PC-9 (cell line): ENCODE results near the gene NPFFR1. TPM values are rescaled to one million over a fixed set of nuclear protein-coding genes. Genes with fewer than 3 reads are reported as not detected.
A peak's percentile ranks its signal among the peaks of the same experiment; 100 is the strongest.

Experiments
- BruUV-seq: library from RNA; stranded (reverse); fragments of 400-500 nt; replicated peaks from 2 replicates; lab custom pipeline; 2021; lab: Mats Ljungman, UMichigan
- CTCF ChIA-PET: fragments of 300-600 bp; sonication (Branson Sonifier 250); formaldehyde crosslinking; loops from one replicate; lab custom pipeline; 2022; ENCODE audit warnings: antibody characterized with exemption; lab: Charles Lee
- POLR2A ChIA-PET: fragments of 300-600 bp; sonication (Branson Sonifier 250); formaldehyde crosslinking; loops from one replicate; lab custom pipeline; 2022; ENCODE audit warnings: antibody characterized with exemption; ENCODE audit not compliant: unreplicated experiment; lab: Charles Lee
- DNase-seq, 2 experiments: peaks; one replicate each; pipeline versions ENCODE4 v3.0.0 to v3.0.0-alpha.2; 2015 to 2022; ENCODE audit warnings: mixed read lengths in 1 of 2
- H2AFZ ChIP-seq: fragments of 200-600 bp; sonication (generic); 2 replicates; pipeline ENCODE4 v1.8.1; 2017; ENCODE audit warnings: antibody characterized with exemption
- H3F3A ChIP-seq: fragments of 200-600 bp; sonication (generic); 2 replicates; pipeline ENCODE4 v1.8.1; 2017; ENCODE audit warnings: antibody characterized with exemption, mild to moderate bottlenecking, low read depth; ENCODE audit not compliant: insufficient read depth
- H3K27ac ChIP-seq: fragments of 200-600 bp; sonication (generic); 2 replicates; pipeline ENCODE4 v1.6.1; 2016; ENCODE audit warnings: mixed run types
- H3K27me3 ChIP-seq: fragments of 200-600 bp; sonication (generic); 2 replicates; pipeline ENCODE4 v1.6.1; 2016; ENCODE audit warnings: low read depth, mixed run types; ENCODE audit not compliant: insufficient read depth
- H3K36me3 ChIP-seq: fragments of 200-600 bp; sonication (generic); 2 replicates; pipeline ENCODE4 v1.6.1; 2016; ENCODE audit warnings: low read depth, mixed run types
- H3K4me1 ChIP-seq: fragments of 200-600 bp; sonication (generic); replicated peaks from 2 replicates; pipeline ENCODE4 v1.6.1; 2016; ENCODE audit warnings: mixed run types; ENCODE audit not compliant: insufficient read depth
- H3K4me2 ChIP-seq: fragments of 200-600 bp; sonication (generic); 2 replicates; pipeline ENCODE4 v1.6.1; 2017; ENCODE audit warnings: mixed run types
- H3K4me3 ChIP-seq: fragments of 200-600 bp; sonication (generic); 2 replicates; pipeline ENCODE4 v1.6.1; 2016; ENCODE audit warnings: mixed run types
- H3K79me2 ChIP-seq: fragments of 200-600 bp; sonication (generic); 2 replicates; pipeline ENCODE4 v1.6.1; 2017; ENCODE audit warnings: low read depth, mixed run types
- H3K9me2 ChIP-seq: fragments of 200-600 bp; sonication (generic); 2 replicates; pipeline ENCODE4 v1.8.1; 2017; ENCODE audit warnings: mild to moderate bottlenecking; ENCODE audit not compliant: insufficient read depth
- H3K9me3 ChIP-seq: fragments of 200-600 bp; sonication (generic); 2 replicates; pipeline ENCODE4 v1.8.1; 2016; ENCODE audit warnings: low read depth; ENCODE audit not compliant: insufficient read depth
- H4K20me1 ChIP-seq: fragments of 200-600 bp; sonication (generic); 2 replicates; pipeline ENCODE4 v1.8.1; 2017; ENCODE audit not compliant: insufficient read depth
- EZH2 ChIP-seq: fragments of 200-600 bp; sonication (generic); IDR thresholded peaks from 2 replicates; pipeline ENCODE4 v1.8.0; 2017; ENCODE audit warnings: antibody characterized with exemption, low read depth
- intact Hi-C: fragments of 100-400 bp; cut with micrococcal nuclease; formaldehyde crosslinking; loops from one replicate; pipeline ENCODE4 v1.10.0; 2022; ENCODE audit not compliant: unreplicated experiment
- total RNA-seq: library from RNA; stranded (reverse); gene quantifications from 2 replicates; pipeline ENCODE4 v1.2.3, GENCODE V29; 2021
- TF ChIP-seq, protein P1 (sequence below): fragments of 200-600 bp; sonication (generic); conservative IDR thresholded peaks from 2 replicates; pipeline ENCODE4 v1.6.1; 2017; ENCODE audit warnings: mixed run types, antibody characterized with exemption, mild to moderate bottlenecking, moderate library complexity

The NPFFR1 gene
- total RNA-seq, 1 experiment from 2014 or later = 0.09 TPM

DNA sequence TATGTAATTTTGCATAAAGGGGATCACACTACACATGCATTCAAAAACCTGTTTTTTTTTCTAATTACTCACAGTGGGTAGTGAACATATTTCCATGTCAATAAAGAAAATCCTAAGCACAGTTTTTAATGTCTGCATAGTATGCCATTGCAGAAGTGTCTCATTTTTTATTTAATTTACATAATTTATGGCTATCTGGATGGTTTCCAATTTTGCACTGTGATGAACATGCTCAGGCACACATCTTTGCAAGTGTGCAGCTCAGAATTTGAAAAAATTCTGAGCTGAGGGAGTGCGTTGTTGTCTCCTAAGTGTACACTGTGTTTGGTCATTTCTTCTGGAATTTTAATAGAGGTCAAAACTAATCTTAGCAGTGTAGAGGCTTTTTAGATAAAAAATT is 2.2 kb downstream of the NPFFR1 start:
- no peak overlapping the region for H3K4me2 ChIP-seq
- no peak overlapping the region for H2AFZ ChIP-seq
- H3K9me2 ChIP-seq = 0 out of 2 replicates have a peak, but pooled peaks cover 6% of the 10 kb centered on the region
- TF ChIP-seq EZH2 = no peak
- TF ChIP-seq, protein P1, sequence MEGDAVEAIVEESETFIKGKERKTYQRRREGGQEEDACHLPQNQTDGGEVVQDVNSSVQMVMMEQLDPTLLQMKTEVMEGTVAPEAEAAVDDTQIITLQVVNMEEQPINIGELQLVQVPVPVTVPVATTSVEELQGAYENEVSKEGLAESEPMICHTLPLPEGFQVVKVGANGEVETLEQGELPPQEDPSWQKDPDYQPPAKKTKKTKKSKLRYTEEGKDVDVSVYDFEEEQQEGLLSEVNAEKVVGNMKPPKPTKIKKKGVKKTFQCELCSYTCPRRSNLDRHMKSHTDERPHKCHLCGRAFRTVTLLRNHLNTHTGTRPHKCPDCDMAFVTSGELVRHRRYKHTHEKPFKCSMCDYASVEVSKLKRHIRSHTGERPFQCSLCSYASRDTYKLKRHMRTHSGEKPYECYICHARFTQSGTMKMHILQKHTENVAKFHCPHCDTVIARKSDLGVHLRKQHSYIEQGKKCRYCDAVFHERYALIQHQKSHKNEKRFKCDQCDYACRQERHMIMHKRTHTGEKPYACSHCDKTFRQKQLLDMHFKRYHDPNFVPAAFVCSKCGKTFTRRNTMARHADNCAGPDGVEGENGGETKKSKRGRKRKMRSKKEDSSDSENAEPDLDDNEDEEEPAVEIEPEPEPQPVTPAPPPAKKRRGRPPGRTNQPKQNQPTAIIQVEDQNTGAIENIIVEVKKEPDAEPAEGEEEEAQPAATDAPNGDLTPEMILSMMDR = no peak
- BruUV-seq = no TSS peak
- intact Hi-C loops = no loop called here
- ChIA-PET CTCF (no interaction called here), POLR2A (no interaction called here)
- H3K27me3 ChIP-seq = peaks cover 26% of the 10 kb centered on the region
- no peak overlapping the region for H3K27ac ChIP-seq
- H3F3A ChIP-seq = no peaks in the 10 kb centered on the region
- H3K4me1 ChIP-seq = no peaks in the 10 kb centered on the region
- H3K36me3 ChIP-seq = no peaks in the 10 kb centered on the region
- H4K20me1 ChIP-seq = no peaks in the 10 kb centered on the region
- no peak overlapping the region for H3K4me3 ChIP-seq
- no peaks in the 10 kb centered on the region for H3K9me3 ChIP-seq
- no peaks in the 10 kb centered on the region for H3K79me2 ChIP-seq
- no peak for DNase-seq

DNA sequence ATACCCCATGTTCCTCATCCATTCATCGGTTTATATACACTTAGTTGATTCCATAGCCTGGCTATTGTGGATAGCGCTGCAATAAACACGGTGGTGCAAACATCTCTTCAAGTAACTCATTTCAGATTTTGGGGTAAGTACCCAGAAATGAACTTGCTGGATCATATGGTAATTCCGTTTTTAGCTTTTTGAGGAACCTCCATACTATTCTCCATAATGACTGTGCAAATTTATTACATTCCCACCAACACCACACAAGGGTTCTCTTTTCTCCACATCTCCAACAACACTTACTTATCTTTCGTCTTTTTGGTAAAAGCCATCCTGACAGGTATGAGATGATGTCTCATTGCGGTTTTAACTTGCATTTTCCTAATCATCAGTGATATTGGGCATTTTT is 3.7 kb downstream of the NPFFR1 start:
- no TSS peak for BruUV-seq
- no peaks in the 10 kb centered on the region for H3K4me1 ChIP-seq
- intact Hi-C loops = no loop called here
- no peaks in the 10 kb centered on the region for H3K9me3 ChIP-seq
- ChIA-PET POLR2A (no interaction called here), CTCF (no interaction called here)
- H3K9me2 ChIP-seq = 0 out of 2 replicates have a peak, but pooled peaks cover 6% of the 10 kb centered on the region
- no peak overlapping the region for H3K4me2 ChIP-seq
- H3K27me3 ChIP-seq = peaks cover 26% of the 10 kb centered on the region
- TF ChIP-seq, protein P1 = no peak
- no peak for TF ChIP-seq EZH2
- no peak overlapping the region for H2AFZ ChIP-seq
- H4K20me1 ChIP-seq = no peaks in the 10 kb centered on the region
- no peaks in the 10 kb centered on the region for H3K36me3 ChIP-seq
- H3K79me2 ChIP-seq = no peaks in the 10 kb centered on the region
- H3F3A ChIP-seq = no peaks in the 10 kb centered on the region
- H3K27ac ChIP-seq = no peak overlapping the region
- no peak for DNase-seq
- no peak overlapping the region for H3K4me3 ChIP-seq

DNA sequence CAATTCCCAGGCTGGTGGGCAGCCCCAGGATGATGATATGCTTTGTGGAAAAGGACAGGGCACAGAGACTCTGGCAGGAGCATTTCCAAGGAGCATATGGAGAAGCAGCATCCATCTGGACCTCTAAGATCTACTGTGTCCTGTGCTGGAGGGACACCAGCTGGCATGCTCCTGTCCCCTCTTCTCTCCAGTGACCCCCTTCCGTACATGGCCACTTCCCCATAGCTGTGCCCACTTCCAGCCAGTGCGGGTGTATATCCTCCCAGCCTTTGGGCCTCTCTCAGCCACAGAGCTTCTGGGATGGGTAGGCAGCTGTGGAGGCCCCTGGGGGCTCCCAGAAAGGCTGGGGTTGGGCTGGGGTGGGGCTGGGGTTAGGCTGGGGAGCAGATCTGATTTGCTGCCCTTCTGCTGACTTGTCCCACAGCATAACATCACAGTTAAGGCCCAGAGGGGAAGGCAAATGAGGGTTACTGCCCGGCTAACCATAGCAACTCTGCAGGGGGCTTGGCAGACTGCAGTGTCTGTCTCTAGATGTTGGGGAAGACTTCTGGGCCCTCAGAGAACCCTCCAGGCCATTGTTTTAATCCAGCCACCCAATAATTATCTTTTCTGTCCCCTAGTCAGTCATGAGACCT is 6.3 kb downstream of the NPFFR1 start:
- Histone ChIP-seq H3K27me3 (peaks cover 6% of the 10 kb centered on the region; the same call in 1 of the 2 replicates), H3F3A (no peaks in the 10 kb centered on the region; the same call in 1 of the 2 replicates), H2AFZ (no peak overlapping the region), H3K79me2 (no peaks in the 10 kb centered on the region), H3K4me1 (peaks cover 8% of the 10 kb centered on the region; the same call in 1 of the 2 replicates), H3K4me3 (no peak overlapping the region), H3K4me2 (no peak overlapping the region), H3K36me3 (no peaks in the 10 kb centered on the region), H4K20me1 (no peaks in the 10 kb centered on the region), H3K9me2 (0 out of 2 replicates have a peak, but pooled peaks cover 6% of the 10 kb centered on the region), H3K27ac (no peak overlapping the region), H3K9me3 (no peaks in the 10 kb centered on the region; the same call in 1 of the 2 replicates)
- DNase-seq = peak in 1 of 2 experiments; percentile 11
- no TSS peak for BruUV-seq
- TF ChIP-seq, protein P1 = no peak
- TF ChIP-seq EZH2 = no peak
- ChIA-PET CTCF (interaction anchor here (0.7 kb wide), 1 partner anchor 87 kb away, joined by 13 read pairs; no protein-coding TSS in a partner anchor), POLR2A (no interaction called here)
- intact Hi-C loops = no loop called here
